ENCODE measurements around the gene VGLL1. TPM values are rescaled to one million over a fixed set of nuclear protein-coding genes. Genes with fewer than 3 reads are reported as not detected.
A peak's percentile ranks its signal among the peaks of the same experiment; 100 is the strongest.

The VGLL1 gene
- not detected for total RNA-seq

DNA sequence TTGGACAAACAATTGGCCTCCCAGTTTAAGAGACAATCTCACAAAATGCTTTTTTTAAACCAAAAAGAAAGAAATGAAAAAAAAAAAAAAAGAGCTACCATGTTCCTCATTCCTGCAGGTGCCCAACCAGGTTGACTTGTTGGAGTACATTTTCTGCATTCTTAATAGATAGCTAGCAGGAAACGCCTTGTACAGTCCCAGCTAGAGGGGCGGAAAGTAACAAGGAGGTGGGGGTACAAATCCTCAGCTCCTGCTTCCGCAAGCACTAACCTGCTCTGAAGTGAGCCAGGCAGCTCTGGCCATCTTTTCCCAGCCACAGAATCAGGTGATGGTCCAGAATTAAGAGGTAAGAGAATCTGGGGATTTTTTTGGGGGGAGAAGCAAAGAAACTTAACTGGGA is at the start of gene VGLL1:
TSS of gene VGLL1 (plus strand) at position 265 of the 400 bp plus-strand sequence. CDS start 3,806 bp downstream, outside the sequence.
- no peak for DNase-seq (ENCODE audit: low spot score)
- intact Hi-C loops (cut with DNase I) = no loop called here
- no peak for ATAC-seq

- intact Hi-C loops (cut with DNase I) = no loop called here
- DNase-seq (ENCODE audit: low spot score) = no peak
Observed at GRCh38 chrX:136487647-136488046, 44.4 kb upstream of the VGLL1 start, which contains the start of gene BRS3. TSS of gene BRS3 (plus strand) at chrX:136487947. CDS start at chrX:136488115, 168 bp downstream.

GRCh38 chrX:136488706-136489105 is 43.3 kb upstream of the VGLL1 start:
- intact Hi-C loops (cut with DNase I) = no loop called here
- ATAC-seq (no peak), DNase-seq (ENCODE audit: low spot score) (no peak)

More at GRCh38 chrX:136487647-136488046, 44.4 kb upstream of the VGLL1 start, which contains the start of gene BRS3:
- no peak for ATAC-seq

DNA sequence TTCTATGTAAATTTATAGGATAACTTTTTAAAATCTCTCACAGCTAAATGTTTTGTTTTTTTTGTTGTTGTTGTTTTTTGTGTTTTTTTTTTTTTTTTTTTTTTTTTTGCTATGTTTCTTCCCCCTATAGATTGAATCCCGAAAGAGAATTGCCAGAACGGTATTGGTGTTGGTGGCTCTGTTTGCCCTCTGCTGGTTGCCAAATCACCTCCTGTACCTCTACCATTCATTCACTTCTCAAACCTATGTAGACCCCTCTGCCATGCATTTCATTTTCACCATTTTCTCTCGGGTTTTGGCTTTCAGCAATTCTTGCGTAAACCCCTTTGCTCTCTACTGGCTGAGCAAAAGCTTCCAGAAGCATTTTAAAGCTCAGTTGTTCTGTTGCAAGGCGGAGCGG is 40.2 kb upstream of the VGLL1 start:
- intact Hi-C loops (cut with DNase I) = no loop called here
- no peak for DNase-seq (ENCODE audit: low spot score)
- no peak for ATAC-seq

GRCh38 chrX:136493011-136493410 is 39.0 kb upstream of the VGLL1 start:
- intact Hi-C loops (cut with DNase I) = no loop called here
- ATAC-seq (no peak), DNase-seq (ENCODE audit: low spot score) (no peak)

DNA sequence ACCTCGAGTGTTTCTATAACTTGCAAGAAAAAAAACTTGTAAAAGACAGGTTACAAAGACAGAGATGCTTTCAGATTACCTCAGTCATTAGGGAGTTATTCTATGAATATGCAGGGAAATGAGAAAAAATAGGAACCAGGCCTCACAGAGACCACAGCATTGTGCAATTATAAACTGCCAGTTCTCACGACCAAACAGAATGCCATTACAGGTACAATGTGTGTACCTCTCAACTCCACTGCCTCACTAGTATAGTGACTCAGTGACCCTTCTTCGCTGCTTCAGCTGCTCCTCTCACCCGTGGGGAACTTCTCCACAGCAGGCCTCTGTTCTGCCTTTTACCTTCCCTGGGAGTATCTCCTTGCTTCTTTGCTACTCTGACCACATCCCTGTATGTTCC is 37.0 kb upstream of the VGLL1 start:
- DNase-seq (ENCODE audit: low spot score) (no peak), ATAC-seq (no peak)
- intact Hi-C loops (cut with DNase I) = no loop called here

DNA sequence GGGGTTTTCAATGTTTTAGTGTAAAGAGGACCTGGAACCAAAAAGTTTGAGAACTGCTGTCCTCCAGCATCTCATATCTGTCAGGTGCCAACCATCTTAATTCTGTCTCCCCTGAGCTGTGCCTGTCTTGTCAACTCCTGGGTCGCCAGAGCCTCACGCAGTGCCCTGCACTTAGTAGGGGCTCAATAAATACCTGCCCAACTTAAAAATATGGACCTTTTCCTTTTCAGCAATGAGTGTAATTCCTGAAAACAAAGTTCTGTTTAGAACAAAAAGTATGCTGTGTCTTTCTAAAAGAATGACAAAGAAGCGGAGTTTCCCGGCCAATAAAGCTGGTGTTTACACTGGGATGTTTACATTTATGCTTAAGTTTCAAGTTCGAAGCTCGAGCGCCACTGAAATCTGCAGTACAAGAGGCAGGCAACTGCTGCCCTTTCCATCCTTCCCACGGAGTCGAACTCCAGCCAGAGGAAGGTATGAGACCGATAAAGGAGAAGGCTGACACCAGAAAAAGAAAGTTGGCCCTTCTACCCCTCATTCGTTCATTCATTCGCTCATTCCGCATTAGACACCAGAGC is 35.7 kb upstream of the VGLL1 start:
- ATAC-seq (no peak), DNase-seq (ENCODE audit: low spot score) (no peak)
- intact Hi-C loops (cut with DNase I) = no loop called here

DNA sequence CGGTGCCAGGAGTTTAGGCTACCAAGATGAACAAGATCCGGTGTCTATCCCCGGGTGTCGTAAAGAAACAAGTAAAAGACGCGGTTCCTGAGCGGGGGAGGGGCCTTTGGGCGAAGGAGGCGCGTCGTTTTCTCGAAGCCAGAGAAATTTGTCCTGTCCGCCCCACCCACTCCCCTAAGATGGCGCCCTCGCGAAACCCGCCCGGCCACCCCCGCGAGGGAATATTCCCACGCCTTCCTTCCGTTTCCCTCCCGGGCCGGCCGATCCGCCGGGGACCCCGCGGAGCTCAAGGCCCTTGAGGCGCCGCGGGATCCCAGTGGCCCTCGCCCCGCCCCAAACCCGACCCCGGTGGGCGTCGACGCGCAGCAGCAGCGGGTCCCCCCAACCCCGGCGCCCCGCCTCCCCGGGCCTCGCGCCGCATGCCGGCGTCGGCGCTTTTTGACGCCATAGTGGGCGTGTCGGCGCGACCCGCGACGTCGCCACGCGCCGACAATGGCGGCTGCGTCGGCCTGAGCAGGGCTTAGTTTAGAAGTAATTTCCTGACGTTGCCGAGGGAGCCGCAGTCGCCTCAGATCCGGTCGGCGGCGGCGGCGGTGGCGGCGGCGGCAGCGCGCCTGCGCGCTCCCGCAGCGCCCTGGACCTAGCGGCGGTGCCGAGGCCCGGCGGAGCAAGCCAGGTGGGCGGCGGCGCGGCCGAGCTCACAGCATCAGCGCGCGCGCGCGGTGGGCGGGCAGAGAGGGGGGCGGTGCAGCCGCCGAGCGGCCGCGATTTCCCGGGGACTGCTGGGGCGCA is 35.1 kb upstream of the VGLL1 start:
- intact Hi-C loops (cut with DNase I) = no loop called here
- DNase-seq (ENCODE audit: low spot score) (peak; percentile 89), ATAC-seq (peak; percentile 92)

DNA sequence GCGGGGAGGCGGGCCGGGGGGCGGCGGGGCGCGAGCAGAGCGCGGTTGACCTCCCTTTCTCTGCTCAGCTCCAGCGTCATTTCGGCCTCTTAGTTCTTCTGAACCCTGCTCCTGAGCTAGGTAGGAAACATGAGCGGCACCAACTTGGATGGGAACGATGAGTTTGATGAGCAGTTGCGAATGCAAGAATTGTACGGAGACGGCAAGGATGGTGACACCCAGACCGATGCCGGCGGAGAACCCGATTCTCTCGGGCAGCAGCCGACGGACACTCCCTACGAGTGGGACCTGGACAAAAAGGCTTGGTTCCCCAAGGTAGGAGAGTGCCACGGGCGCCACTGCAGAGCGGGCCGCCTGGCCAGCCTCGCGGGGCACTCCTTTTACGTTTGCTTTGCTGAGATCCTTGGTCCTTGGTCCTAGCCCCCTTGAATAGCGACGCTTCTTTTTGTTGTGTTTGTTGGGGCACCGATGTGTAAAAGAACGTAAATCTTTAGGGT is 34.4 kb upstream of the VGLL1 start, which contains the start of gene HTATSF1:
TSS of gene HTATSF1 (plus strand) at position 37 of the 497 bp plus-strand sequence. CDS start at position 130, 93 bp downstream.
- DNase-seq (ENCODE audit: low spot score) (peak; percentile 58), ATAC-seq (peak; percentile 9)
- intact Hi-C loops (cut with DNase I) = no loop called here

DNA sequence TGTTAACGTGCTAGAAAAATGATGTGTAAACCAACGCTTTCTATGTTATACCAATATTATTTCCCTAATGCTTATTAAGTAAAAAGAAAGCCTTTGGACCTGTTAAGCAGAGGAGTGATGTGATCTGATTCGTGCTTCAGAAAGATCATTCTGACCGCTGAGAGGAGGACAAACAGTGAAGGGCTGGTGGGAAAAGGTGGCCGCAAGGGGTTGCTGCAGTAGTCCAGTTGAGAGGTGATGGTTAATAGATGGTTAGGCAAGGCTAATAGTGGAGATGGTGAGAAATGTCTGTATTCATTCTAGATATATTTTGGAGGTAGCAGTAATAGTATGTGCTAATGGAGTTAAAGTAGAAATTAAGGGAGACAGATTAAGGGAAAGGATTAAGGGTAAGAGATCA is 12.9 kb upstream of the VGLL1 start:
- intact Hi-C loops (cut with DNase I) = no loop called here
- ATAC-seq = no peak
- no peak for DNase-seq (ENCODE audit: low spot score)

- intact Hi-C loops (cut with DNase I) = no loop called here
- ATAC-seq (no peak), DNase-seq (ENCODE audit: low spot score) (no peak)
Observed at GRCh38 chrX:136523770-136524169, 8.2 kb upstream of the VGLL1 start.

DNA sequence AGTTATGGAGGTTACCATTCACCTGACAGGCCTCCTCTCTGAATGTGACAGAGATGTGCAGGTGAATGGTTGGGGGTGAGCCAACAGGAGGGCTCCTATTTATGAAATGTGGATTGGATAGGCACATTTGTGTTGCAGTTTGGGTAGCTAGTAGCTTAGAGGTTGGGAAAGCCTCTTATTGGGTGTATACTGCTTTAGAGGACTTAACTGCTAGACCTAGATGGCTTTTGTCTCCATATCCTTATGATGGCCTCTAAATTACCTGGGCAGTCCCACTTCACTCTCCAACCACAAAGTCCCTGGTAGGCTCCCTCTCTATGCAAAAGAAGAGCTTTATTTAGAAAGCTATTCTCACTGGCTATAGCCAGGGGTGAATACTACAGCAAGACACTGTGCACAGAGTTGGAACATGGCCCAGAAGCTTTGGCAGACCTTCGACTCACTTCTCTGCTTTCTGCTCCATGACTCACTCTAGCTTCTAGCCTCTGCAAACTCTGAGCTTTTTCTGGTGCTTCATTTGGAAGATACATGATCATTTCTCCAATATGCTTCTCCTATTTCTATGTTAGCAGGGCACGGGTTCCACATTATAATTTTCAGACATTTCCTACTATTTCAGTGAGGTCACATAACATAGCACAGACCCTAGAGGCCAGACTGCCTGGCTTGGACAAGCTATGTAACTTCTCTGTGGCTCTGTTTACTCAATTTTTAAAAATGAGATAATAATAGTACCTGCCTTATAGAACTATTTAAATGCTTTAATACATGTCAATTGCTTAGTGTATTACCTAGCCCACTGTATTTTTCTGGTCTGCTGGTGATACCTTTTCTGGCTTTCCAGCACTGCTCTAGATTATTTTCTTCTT is 6.0 kb upstream of the VGLL1 start:
- DNase-seq (ENCODE audit: low spot score) = peak; percentile 70
- ATAC-seq = peak; percentile 90
- intact Hi-C loops (cut with DNase I) = no loop called here

DNA sequence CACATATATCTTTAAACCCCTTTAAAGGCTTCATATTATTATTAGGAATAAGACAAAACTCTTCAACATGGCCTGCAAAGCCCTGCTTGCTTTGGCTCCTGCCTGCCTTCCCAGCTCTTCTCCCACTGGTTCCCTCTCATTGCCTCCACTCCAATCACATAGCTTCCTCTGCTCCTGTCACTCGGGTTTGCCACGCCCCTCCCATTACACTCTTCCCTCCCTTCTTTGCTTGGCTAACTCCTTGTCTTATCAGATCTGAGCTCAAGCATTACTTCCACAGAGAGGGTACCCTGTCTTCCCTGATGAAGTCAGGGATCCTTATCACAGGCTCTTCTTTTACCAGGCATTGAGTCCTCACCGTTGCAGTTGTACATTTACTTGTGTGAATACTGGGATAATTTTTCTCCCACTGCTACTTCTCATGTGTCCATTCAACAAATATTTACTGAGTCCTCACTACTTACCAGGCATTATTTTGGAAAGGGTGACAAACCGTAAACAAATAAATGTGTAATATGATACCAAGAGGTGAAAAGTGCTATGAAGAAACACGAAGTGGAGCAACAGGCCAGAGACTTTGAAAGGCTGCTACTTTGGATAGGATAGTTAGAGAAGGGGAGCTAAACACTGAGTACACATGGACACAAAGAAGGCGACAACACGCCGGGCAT is 3.2 kb upstream of the VGLL1 start:
- intact Hi-C loops (cut with DNase I) = no loop called here
- no peak for ATAC-seq
- DNase-seq (ENCODE audit: low spot score) = no peak

GRCh38 chrX:136529795-136530194 is 2.2 kb upstream of the VGLL1 start:
- no peak for DNase-seq (ENCODE audit: low spot score)
- intact Hi-C loops (cut with DNase I) = no loop called here
- no peak for ATAC-seq

DNA sequence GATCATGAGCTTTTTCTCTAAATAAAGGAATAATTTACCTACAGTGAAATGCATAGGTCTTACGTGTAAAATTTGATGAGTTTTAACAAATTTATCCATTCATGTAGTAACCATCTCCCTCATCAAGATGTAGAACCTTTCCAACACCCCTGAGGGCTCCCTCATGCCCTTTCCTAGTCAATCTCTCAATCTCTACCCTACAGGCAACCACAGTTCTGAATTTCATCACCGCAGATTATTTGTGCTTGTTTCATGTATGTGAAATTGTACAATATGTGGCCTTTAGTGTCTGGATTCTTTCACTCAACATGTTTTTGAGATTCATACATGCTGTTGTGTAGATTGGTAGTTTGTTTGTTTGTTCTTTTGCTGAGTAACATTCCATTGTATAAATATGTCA is 2.1 kb downstream of the VGLL1 start:
- intact Hi-C loops (cut with DNase I) = no loop called here
- ATAC-seq = no peak

GRCh38 chrX:136538811-136539210 is 6.8 kb downstream of the VGLL1 start:
- ATAC-seq (no peak), DNase-seq (ENCODE audit: low spot score) (no peak)
- intact Hi-C loops (cut with DNase I) = no loop called here

More for the DNA sequence above, 2.1 kb downstream of the VGLL1 start:
- DNase-seq (ENCODE audit: low spot score) = no peak

- ATAC-seq (no peak), DNase-seq (ENCODE audit: low spot score) (no peak)
- intact Hi-C loops (cut with DNase I) = no loop called here
Observed at GRCh38 chrX:136540226-136540625, 8.2 kb downstream of the VGLL1 start.

DNA sequence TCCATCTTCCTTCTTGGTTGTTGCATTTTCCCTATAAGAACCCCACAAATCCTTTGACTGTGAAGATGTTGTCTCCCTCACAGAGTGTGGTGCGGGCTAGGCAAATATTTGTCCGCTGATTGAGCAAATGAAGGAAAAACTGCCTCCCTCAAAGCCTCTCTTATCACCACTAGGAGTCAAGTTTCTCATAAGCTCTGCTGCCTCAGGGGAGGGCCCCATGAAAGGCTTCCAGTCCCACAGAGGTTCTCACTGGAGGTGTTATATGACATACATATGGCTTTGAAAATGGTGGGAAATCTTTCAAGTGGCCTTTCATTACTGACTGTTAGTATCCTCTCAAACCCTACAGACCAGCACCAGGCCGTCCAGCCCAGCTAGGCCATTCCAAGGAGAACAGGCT is 9.3 kb downstream of the VGLL1 start:
- intact Hi-C loops (cut with DNase I) = no loop called here
- DNase-seq (ENCODE audit: low spot score) = no peak
- ATAC-seq = no peak

DNA sequence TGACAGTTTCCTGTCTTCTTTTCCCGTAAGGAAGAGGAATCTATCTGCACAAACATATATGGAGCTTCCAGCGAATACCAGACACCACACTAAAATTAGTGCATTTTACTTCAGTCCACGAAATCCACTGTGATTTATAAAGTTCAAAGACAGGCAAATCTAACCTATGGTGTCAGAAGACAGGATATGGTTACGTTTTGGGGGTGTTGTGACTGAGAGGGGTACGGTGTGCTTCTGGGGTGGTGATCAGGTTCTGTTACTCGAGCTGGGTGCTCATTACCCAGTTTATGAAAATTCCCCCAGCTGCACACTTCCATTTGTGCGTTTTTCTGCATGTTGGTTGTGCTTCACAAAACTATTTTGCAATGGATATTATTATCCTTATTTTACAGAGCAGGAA is 10.3 kb downstream of the VGLL1 start:
- no peak for ATAC-seq
- DNase-seq (ENCODE audit: low spot score) = no peak
- intact Hi-C loops (cut with DNase I) = no loop called here

All from sciatic nerve (tissue), 2 donors.